Ascending aorta (tissue), 2 donors: Measurements from ENCODE around the gene ARHGEF1. TPM values are rescaled to one million over a fixed set of nuclear protein-coding genes. Genes with fewer than 3 reads are reported as not detected.
A peak's percentile ranks its signal among the peaks of the same experiment; 100 is the strongest.

Experiments
- DNase-seq, 2 donors: peaks; one replicate each; pipeline ENCODE4 v3.0.0-alpha.2; 2019; ENCODE audit warnings: low spot score in 2 of 2
- H3K27ac ChIP-seq, 2 donors: fragments of 200-600 bp; sonication (generic); one replicate each; pipeline ENCODE4 v1.5.1; 2016 to 2017; ENCODE audit warnings: mild to moderate bottlenecking in 1 of 2
- H3K27me3 ChIP-seq: fragments of 200-600 bp; sonication (generic); one replicate; pipeline ENCODE4 v1.5.1; 2017
- H3K36me3 ChIP-seq, 2 donors: fragments of 200-600 bp; sonication (generic); one replicate each; pipeline ENCODE4 v1.5.1; 2016
- H3K4me1 ChIP-seq, 2 donors: fragments of 200-600 bp; sonication (generic); one replicate each; pipeline ENCODE4 v1.5.1; 2016 to 2017; ENCODE audit warnings: mild to moderate bottlenecking in 1 of 2
- H3K4me3 ChIP-seq, 2 donors: fragments of 200-600 bp; sonication (generic); one replicate each; pipeline ENCODE4 v1.5.1; 2016 to 2017; ENCODE audit warnings: mild to moderate bottlenecking in 1 of 2
- H3K9me3 ChIP-seq, 2 donors: fragments of 200-600 bp; sonication (generic); one replicate each; pipeline ENCODE4 v1.5.1; 2016
- CTCF ChIP-seq, 3 experiments: fragments of 200-600 bp in 2 of 3; fragments of 450-650 bp in 1 of 3; sonication (generic) in 2 of 3; IDR thresholded peaks; one replicate each; pipeline ENCODE4 v1.5.1; 2016 to 2019; ENCODE audit warnings: antibody characterized with exemption in 3 of 3, mild to moderate bottlenecking in 1 of 3, moderate library complexity in 1 of 3
- intact Hi-C: fragments of 100-400 bp; cut with DNase I; formaldehyde crosslinking; loops from one replicate; pipeline ENCODE4 v1.15.1; 2023
- total RNA-seq: library from RNA; depleted of rRNA; stranded (reverse); fragments of >200 nt; gene quantifications from one replicate; pipeline ENCODE4 v1.1.0, GENCODE V29; 2016

ARHGEF1 gene
- total RNA-seq, 1 donor from 2014 or later, result 178 TPM

DNA sequence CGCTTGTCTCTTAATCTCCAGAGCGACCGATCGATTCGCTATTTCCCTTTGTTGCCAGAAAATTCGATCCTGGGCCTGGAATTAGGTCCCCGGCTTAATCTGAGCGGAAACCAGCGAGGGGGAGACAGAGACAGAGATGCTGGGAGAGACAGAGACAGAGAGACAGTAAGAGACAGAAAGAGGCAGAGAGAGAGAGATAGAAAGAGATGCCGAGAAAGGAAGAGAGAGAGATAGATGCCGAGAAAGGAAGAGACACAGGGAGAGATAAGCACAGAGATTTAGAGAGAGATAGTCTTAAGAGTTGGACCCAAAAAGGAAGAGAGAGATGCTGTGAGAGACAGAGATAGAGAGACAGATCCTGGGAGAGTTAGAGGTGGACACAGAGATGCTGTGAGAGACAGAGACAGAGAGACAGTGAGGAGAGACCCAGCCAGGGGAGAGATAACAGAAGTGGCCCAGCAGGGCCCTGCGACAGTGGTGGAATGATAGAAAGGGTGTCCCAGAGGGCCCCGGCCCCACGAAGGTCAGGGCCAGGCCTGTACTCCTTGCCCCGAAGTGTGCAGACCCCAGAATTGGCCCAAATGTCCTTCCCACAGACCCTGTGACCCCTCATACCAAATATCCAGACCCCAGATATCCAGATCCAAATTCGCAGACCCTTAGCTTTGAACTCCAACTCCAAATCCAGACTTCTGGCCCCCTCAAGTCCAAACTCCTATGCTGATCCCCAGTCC is 43.9 kb downstream of the ARHGEF1 start:
- Histone ChIP-seq H3K27ac (no peak overlapping the region), H3K4me3 (no peak overlapping the region), H3K36me3 (no peaks in the 10 kb centered on the region), H3K27me3 (peaks cover 36% of the 10 kb centered on the region), H3K9me3 (no peaks in the 10 kb centered on the region), H3K4me1 (peaks cover 0 to 11% of the 10 kb centered on the region in 2 donors)
- intact Hi-C loops, result no loop called here
- no peak for DNase-seq
- no peak for TF ChIP-seq CTCF (IDR thresholded peaks at IDR 0.05)

DNA sequence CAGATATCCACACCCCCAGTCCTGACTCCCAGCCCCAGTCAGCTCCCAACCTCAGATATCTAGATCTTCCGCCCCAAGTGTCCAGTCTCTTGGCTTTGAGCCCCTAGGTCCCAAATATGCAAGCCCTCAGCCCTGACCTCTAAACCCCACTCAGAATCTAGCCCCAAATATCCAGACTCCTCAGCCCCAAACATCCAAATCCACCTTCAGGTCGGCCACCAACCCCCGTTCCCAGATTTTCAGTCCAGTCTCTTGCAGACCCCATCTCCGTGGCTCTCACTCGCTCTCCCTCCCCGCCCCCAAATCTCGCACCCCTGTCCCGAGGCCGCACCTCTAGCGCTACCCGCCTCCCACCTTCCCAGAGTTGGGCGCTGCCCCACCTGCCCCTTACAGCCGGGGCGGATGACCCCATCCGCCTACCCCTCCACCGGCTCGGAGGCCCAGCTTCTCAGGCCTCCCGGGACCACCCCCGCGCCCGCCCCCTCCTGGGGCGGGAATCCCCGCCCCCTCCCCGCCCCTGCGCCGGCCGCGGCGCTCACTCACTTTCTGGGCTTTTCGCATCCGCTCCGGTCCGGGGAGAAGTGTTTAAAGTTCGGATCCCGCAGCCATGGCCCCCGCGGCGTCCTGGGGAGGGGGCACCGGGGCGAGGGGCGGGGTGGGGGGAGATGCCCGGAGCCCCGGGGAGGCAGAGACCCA is 44.7 kb downstream of the ARHGEF1 start:
- TF ChIP-seq CTCF (IDR thresholded peaks at IDR 0.05), result no peak
- DNase-seq, result no peak
- intact Hi-C loops, result no loop called here
- Histone ChIP-seq H3K9me3 (no peaks in the 10 kb centered on the region), H3K4me1 (peaks cover 0 to 11% of the 10 kb centered on the region in 2 donors), H3K27me3 (peaks cover 38% of the 10 kb centered on the region), H3K4me3 (peak overlapping the region; percentile 48 to 61), H3K36me3 (no peaks in the 10 kb centered on the region), H3K27ac (no peak overlapping the region)

DNA sequence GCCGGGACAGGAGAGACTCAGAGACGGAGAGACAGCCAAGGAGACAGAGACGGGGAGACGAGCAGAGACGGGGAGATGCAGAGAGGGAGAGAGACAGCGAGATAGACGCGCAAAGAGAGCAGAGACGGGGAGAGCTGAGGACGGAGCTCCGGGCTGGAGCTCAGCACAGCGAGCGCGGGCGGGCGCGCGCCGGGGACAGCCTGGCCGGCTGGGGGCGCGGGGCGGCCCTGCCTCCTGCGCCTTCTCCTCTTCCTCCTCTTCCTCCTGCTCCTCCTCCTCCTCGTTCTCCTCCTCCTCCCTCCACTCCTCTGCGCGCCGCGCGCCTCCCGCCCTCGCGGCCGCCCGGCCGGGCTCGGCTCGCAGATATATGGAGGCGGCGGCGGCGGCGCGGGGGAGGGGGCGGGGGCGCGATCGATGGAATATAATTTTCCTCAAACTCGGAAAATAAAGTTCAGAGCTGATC is 45.3 kb downstream of the ARHGEF1 start, which contains the start of gene ERFL:
ERFL (minus strand) TSS at position 229 of the 463 bp plus-strand sequence. CDS start 15,530 bp downstream, outside the sequence.
- intact Hi-C loops, result no loop called here
- Histone ChIP-seq H3K27ac (no peak within 1 kb of the TSS), H3K9me3 (no peaks in the 10 kb centered on the region), H3K4me3 (peak within 1 kb of the TSS; percentile 48 to 61), H3K27me3 (peaks cover 41% of the 10 kb centered on the region), H3K36me3 (no peaks in the 10 kb centered on the region), H3K4me1 (peaks cover 0 to 11% of the 10 kb centered on the region in 2 donors)
- DNase-seq, result no peak
- no peak for TF ChIP-seq CTCF (IDR thresholded peaks at IDR 0.05)

- H3K4me3 ChIP-seq, result peak overlapping the region; percentile 48 to 61
- no peaks in the 10 kb centered on the region for H3K9me3 ChIP-seq
- no peaks in the 10 kb centered on the region for H3K36me3 ChIP-seq
- DNase-seq, result no peak
- peaks cover 47% of the 10 kb centered on the region for H3K27me3 ChIP-seq
- TF ChIP-seq CTCF (IDR thresholded peaks at IDR 0.05), result no peak
- peaks cover 0 to 11% of the 10 kb centered on the region in 2 donors for H3K4me1 ChIP-seq
- intact Hi-C loops, result no loop called here
- no peak overlapping the region for H3K27ac ChIP-seq
Observed at GRCh38 chr19:41928754-41929535, 46.0 kb downstream of the ARHGEF1 start.

DNA sequence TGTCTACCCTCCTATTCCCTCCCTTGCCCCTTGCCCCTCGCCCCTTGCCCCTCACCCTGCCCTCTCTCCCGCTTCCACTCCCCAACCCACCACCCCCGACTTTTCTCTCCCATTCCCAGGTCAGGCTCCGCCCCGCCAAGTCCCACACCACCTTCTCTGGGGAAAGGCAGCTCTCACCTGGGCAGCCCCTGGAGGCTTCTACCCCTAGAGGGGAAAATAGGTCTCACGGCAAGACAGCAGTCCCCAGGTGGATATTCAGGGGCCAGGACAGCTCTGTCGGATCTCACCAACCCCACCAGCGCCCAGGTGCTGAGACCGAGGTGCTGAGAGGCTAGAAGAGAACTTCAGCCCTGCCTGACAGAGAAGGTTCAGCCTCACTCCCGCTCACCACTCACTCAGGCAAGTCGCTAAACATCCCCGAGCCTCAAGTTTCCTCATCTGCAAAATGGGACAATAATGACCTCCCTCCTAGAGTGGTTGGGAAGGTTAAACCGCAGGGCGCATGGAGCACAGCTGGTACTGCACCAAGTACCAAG is 46.6 kb downstream of the ARHGEF1 start:
- H3K4me3 ChIP-seq, result no peak overlapping the region
- H3K4me1 ChIP-seq, result peaks cover 0 to 11% of the 10 kb centered on the region in 2 donors
- no peak overlapping the region for H3K27ac ChIP-seq
- H3K36me3 ChIP-seq, result no peaks in the 10 kb centered on the region
- intact Hi-C loops, result no loop called here
- DNase-seq, result no peak
- no peaks in the 10 kb centered on the region for H3K9me3 ChIP-seq
- peaks cover 47% of the 10 kb centered on the region for H3K27me3 ChIP-seq
- no peak for TF ChIP-seq CTCF (IDR thresholded peaks at IDR 0.05)
